ENCODE measurements around the gene SPATA3. TPM values are rescaled to one million over a fixed set of nuclear protein-coding genes. Genes with fewer than 3 reads are reported as not detected.

The SPATA3 gene
- polyA plus RNA-seq, 1 donor (not counting 4 experiments of a cell fraction or from before 2014, with no cell fraction given), result not detected

- Histone ChIP-seq H3K9ac (ENCODE audit: control insufficient read depth, extremely low read depth, insufficient read depth, low read length) (no peak overlapping the region), H3K9me1 (ENCODE audit: control insufficient read depth, extremely low read depth, insufficient read depth, low read length) (no peaks in the 10 kb centered on the region), H3K4me1 (ENCODE audit: control insufficient read depth, extremely low read depth, insufficient read depth, low read length) (peaks cover 5% of the 10 kb centered on the region), H3K27me3 (ENCODE audit: control insufficient read depth, extremely low read depth, insufficient read depth, low read length) (no peaks in the 10 kb centered on the region), H3K36me3 (ENCODE audit: control insufficient read depth in 2 of 2, extremely low read depth in 1 of 2, insufficient read depth in 2 of 2, low read length in 2 of 2) (no peaks in the 10 kb centered on the region), H3K79me2 (ENCODE audit: control insufficient read depth, insufficient read depth, low read length) (no peaks in the 10 kb centered on the region), H2AFZ (ENCODE audit: control insufficient read depth, low read length) (no peak overlapping the region), H3K4me2 (ENCODE audit: control insufficient read depth, extremely low read depth, insufficient read depth, low read depth, low read length) (no peak overlapping the region), H3K27ac (ENCODE audit: control insufficient read depth, insufficient read depth, low read length) (no peak overlapping the region), H4K20me1 (ENCODE audit: control insufficient read depth, extremely low read depth, insufficient read depth, low read length) (no peaks in the 10 kb centered on the region), H3K4me3 (ENCODE audit: control insufficient read depth in 2 of 3, extremely low read depth in 1 of 3, insufficient read depth in 2 of 3, low read depth in 1 of 3, low read length in 3 of 3) (no peak overlapping the region), H3K9me3 (ENCODE audit: control insufficient read depth, low read depth, low read length) (no peaks in the 10 kb centered on the region)
- TF ChIP-seq EZH2 (IDR thresholded peaks at IDR 0.05; ENCODE audit: low read length) (no peak), CTCF (optimal IDR thresholded peaks at IDR 0.05 in 1 of 3, IDR thresholded peaks at IDR 0.05 in 1 of 3, conservative IDR thresholded peaks at IDR 0.05 in 1 of 3; ENCODE audit: extremely low read depth in 1 of 3, insufficient read depth in 2 of 3, low read length in 3 of 3) (no peak)
- DNase-seq (ENCODE audit: low read depth, low spot score) (no peak), FAIRE-seq (no peak)
- dilution Hi-C loops (cut with MboI; ENCODE audit: extremely low pct_ligation_motif_present, low sequenced_read_pairs), result no loop called here
Measured at GRCh38 chr2:230975927-230976326, 20.0 kb upstream of the SPATA3 start.

GRCh38 chr2:230976671-230977171 is 19.2 kb upstream of the SPATA3 start:
- Histone ChIP-seq H4K20me1 (ENCODE audit: control insufficient read depth, extremely low read depth, insufficient read depth, low read length) (no peaks in the 10 kb centered on the region), H3K4me3 (ENCODE audit: control insufficient read depth in 2 of 3, extremely low read depth in 1 of 3, insufficient read depth in 2 of 3, low read depth in 1 of 3, low read length in 3 of 3) (no peak overlapping the region), H3K9ac (ENCODE audit: control insufficient read depth, extremely low read depth, insufficient read depth, low read length) (no peak overlapping the region), H3K79me2 (ENCODE audit: control insufficient read depth, insufficient read depth, low read length) (no peaks in the 10 kb centered on the region), H3K27ac (ENCODE audit: control insufficient read depth, insufficient read depth, low read length) (no peak overlapping the region), H2AFZ (ENCODE audit: control insufficient read depth, low read length) (no peak overlapping the region), H3K4me2 (ENCODE audit: control insufficient read depth, extremely low read depth, insufficient read depth, low read depth, low read length) (no peak overlapping the region), H3K9me3 (ENCODE audit: control insufficient read depth, low read depth, low read length) (no peaks in the 10 kb centered on the region), H3K4me1 (ENCODE audit: control insufficient read depth, extremely low read depth, insufficient read depth, low read length) (peaks cover 5% of the 10 kb centered on the region), H3K27me3 (ENCODE audit: control insufficient read depth, extremely low read depth, insufficient read depth, low read length) (no peaks in the 10 kb centered on the region), H3K36me3 (ENCODE audit: control insufficient read depth in 2 of 2, extremely low read depth in 1 of 2, insufficient read depth in 2 of 2, low read length in 2 of 2) (no peaks in the 10 kb centered on the region), H3K9me1 (ENCODE audit: control insufficient read depth, extremely low read depth, insufficient read depth, low read length) (no peaks in the 10 kb centered on the region)
- TF ChIP-seq CTCF (optimal IDR thresholded peaks at IDR 0.05 in 1 of 3, IDR thresholded peaks at IDR 0.05 in 1 of 3, conservative IDR thresholded peaks at IDR 0.05 in 1 of 3; ENCODE audit: extremely low read depth in 1 of 3, insufficient read depth in 2 of 3, low read length in 3 of 3), result no peak
- no peak for TF ChIP-seq EZH2 (IDR thresholded peaks at IDR 0.05; ENCODE audit: low read length)
- dilution Hi-C loops (cut with MboI; ENCODE audit: extremely low pct_ligation_motif_present, low sequenced_read_pairs), result no loop called here
- DNase-seq (ENCODE audit: low read depth, low spot score) (no peak), FAIRE-seq (no peak)

Data from keratinocyte (primary cell).